Endothelial cell (in vitro differentiated cells): Measurements from ENCODE around the gene CCL15. TPM values are rescaled to one million over a fixed set of nuclear protein-coding genes. Genes with fewer than 3 reads are reported as not detected.

Source experiments
- DNase-seq: peaks from one replicate; pipeline ENCODE4 v3.0.0; 2021; ENCODE audit warnings: low spot score
- H3K27ac Mint-ChIP-seq: one replicate; pipeline ENCODE4 v1.8.0; 2021; ENCODE audit warnings: mixed read lengths, inconsistent platforms; ENCODE audit not compliant: unreplicated experiment
- H3K27me3 Mint-ChIP-seq: one replicate; pipeline ENCODE4 v1.8.0; 2021; ENCODE audit warnings: mild to moderate bottlenecking, moderate library complexity, mixed read lengths, inconsistent platforms; ENCODE audit not compliant: unreplicated experiment
- H3K36me3 Mint-ChIP-seq: one replicate; pipeline ENCODE4 v1.8.0; 2021; ENCODE audit warnings: mild to moderate bottlenecking, low read depth, mixed read lengths, inconsistent platforms; ENCODE audit not compliant: unreplicated experiment
- H3K4me1 Mint-ChIP-seq: one replicate; pipeline ENCODE4 v1.8.0; 2021; ENCODE audit warnings: mild to moderate bottlenecking, mixed read lengths, inconsistent platforms; ENCODE audit not compliant: unreplicated experiment
- H3K4me3 Mint-ChIP-seq: one replicate; pipeline ENCODE4 v1.8.0; 2021; ENCODE audit warnings: mild to moderate bottlenecking, mixed read lengths, inconsistent platforms; ENCODE audit not compliant: unreplicated experiment
- H3K9me3 Mint-ChIP-seq: one replicate; pipeline ENCODE4 v1.8.0; 2021; ENCODE audit warnings: mixed read lengths, inconsistent platforms; ENCODE audit not compliant: unreplicated experiment
- CTCF ChIP-seq: fragments of 200-600 bp; sonication (generic); IDR thresholded peaks from one replicate; pipeline ENCODE4 v1.5.0; 2021; ENCODE audit warnings: antibody characterized with exemption; ENCODE audit not compliant: unreplicated experiment
- total RNA-seq: library from RNA; stranded (reverse); fragmentation: NEBNext Ultra II Directional; extraction: Animal tissue kit (Norgen Biotek cat#: 25700); gene quantifications from one replicate; pipeline ENCODE4 v1.2.1, GENCODE V29; 2021; ENCODE audit not compliant: unreplicated experiment

The CCL15 gene
- total RNA-seq, 1 donor from 2014 or later: not detected

- Mint-ChIP-seq H3K4me3 (no peak overlapping the region), H3K36me3 (no peaks in the 10 kb centered on the region), H3K4me1 (no peaks in the 10 kb centered on the region), H3K9me3 (no peaks in the 10 kb centered on the region), H3K27me3 (no peaks in the 10 kb centered on the region), H3K27ac (no peak overlapping the region)
- TF ChIP-seq CTCF: no peak
- DNase-seq: no peak
These were observed 3.3 kb upstream of the CCL15 start for GRCh38 chr17:36004594-36005108.

DNA sequence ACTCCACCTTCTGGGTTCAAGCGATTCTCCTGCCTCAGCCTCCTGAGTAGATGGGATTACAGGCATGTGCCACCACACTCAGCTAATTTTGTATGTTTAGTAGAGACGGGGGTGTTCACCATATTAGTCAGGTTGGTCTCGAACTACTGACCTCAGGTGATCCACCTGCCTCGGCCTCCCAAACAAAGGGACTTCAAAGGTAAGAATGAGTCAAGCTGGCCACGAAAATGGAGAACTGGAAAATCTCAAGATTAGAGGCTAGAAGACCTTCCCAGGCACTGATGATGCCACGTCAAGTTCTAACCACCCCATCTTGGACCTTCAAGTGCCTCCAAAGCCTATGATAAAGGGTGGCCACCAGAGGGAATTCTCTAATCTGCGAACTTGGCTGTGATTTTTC is 1.3 kb upstream of the CCL15 start:
- TF ChIP-seq CTCF: no peak
- H3K36me3 Mint-ChIP-seq: no peaks in the 10 kb centered on the region
- no peaks in the 10 kb centered on the region for H3K4me1 Mint-ChIP-seq
- no peak overlapping the region for H3K27ac Mint-ChIP-seq
- no peak overlapping the region for H3K4me3 Mint-ChIP-seq
- DNase-seq: no peak
- peaks cover 1% of the 10 kb centered on the region for H3K27me3 Mint-ChIP-seq
- no peaks in the 10 kb centered on the region for H3K9me3 Mint-ChIP-seq

- no peak overlapping the region for H3K27ac Mint-ChIP-seq
- TF ChIP-seq CTCF: no peak
These were observed 680 bp upstream of the CCL15 start for GRCh38 chr17:36001862-36002603.

GRCh38 chr17:36000732-36001109 is 632 bp downstream of the CCL15 start:
- TF ChIP-seq CTCF: no peak
- no peaks in the 10 kb centered on the region for H3K36me3 Mint-ChIP-seq
- peaks cover 1% of the 10 kb centered on the region for H3K27me3 Mint-ChIP-seq
- H3K9me3 Mint-ChIP-seq: no peaks in the 10 kb centered on the region
- DNase-seq: no peak
- H3K27ac Mint-ChIP-seq: no peak overlapping the region
- no peaks in the 10 kb centered on the region for H3K4me1 Mint-ChIP-seq
- no peak overlapping the region for H3K4me3 Mint-ChIP-seq

More at GRCh38 chr17:36001862-36002603, 680 bp upstream of the CCL15 start:
- Mint-ChIP-seq H3K36me3 (no peaks in the 10 kb centered on the region), H3K9me3 (no peaks in the 10 kb centered on the region), H3K4me3 (no peak overlapping the region), H3K27me3 (peaks cover 1% of the 10 kb centered on the region), H3K4me1 (no peaks in the 10 kb centered on the region)
- DNase-seq: no peak

DNA sequence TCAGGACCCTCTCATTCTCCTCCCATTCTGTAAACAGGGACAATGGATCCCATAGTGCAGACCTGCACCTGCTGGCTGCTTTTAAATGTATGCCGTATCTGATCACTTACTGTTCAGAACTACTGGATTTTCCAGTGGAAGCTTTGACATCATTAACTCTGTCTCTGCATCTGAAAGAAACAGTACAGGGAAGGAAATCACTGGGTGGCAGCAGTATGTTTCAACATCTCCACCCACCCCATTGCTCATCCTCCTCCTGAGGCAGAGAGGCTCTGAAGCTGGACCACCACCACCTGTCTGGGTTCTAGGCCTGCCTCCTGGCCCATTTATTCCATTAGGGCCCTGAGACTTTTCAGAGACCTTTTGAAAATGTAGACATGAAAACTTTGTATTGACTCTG is 2.6 kb downstream of the CCL15 start:
- H3K27me3 Mint-ChIP-seq: peaks cover 1% of the 10 kb centered on the region
- no peaks in the 10 kb centered on the region for H3K9me3 Mint-ChIP-seq
- H3K36me3 Mint-ChIP-seq: no peaks in the 10 kb centered on the region

More for the DNA sequence above, 2.6 kb downstream of the CCL15 start:
- Mint-ChIP-seq H3K27ac (no peak overlapping the region), H3K4me1 (no peaks in the 10 kb centered on the region), H3K4me3 (no peak overlapping the region)
- DNase-seq: no peak
- no peak for TF ChIP-seq CTCF
